Endothelial cell of umbilical vein (primary cell): ENCODE results near the gene WRAP73. TPM values are rescaled to one million over a fixed set of nuclear protein-coding genes. Genes with fewer than 3 reads are reported as not detected.

ENCODE experiments used
- BruUV-seq: library from RNA; stranded (reverse); fragments of 400-500 nt; replicated peaks from 2 replicates; lab custom pipeline; 2021; lab: Mats Ljungman, UMichigan
- CTCF ChIA-PET: fragments of 300-600, 350-600 bp; sonication (Branson Sonifier 250); formaldehyde crosslinking; loops from one replicate; lab custom pipeline; 2021; ENCODE audit warnings: antibody characterized with exemption, inconsistent platforms; lab: Charles Lee
- POLR2A ChIA-PET: fragments of 300-600, 350-600 bp; sonication (Branson Sonifier 250); formaldehyde crosslinking; loops from one replicate; lab custom pipeline; 2021; ENCODE audit warnings: antibody characterized with exemption, inconsistent platforms; lab: Charles Lee
- DNase-seq: peaks from one replicate; pipeline ENCODE4 v3.0.0-alpha.2; 2011; ENCODE audit warnings: low read depth, low spot score
- FAIRE-seq: peaks from 2 replicates; lab custom pipeline; 2011; peaks lifted over from hg19 to GRCh38; lab: Jason Lieb, UNC
- H2AFZ ChIP-seq: 2 replicates; pipeline ENCODE4 v1.6.0; 2012; ENCODE audit warnings: low read depth, low read length, control low read depth, inconsistent platforms
- H3K27ac ChIP-seq: 2 replicates; pipeline ENCODE4 v1.5.1; 2011; ENCODE audit warnings: low read depth, mild to moderate bottlenecking, control low read depth, low read length, moderate library complexity; ENCODE audit not compliant: insufficient read depth
- H3K27me3 ChIP-seq, 2 experiments: 2 replicates each; pipeline versions ENCODE4 v1.6.0 to v1.6.1; 2011; ENCODE audit warnings: low read length in 2 of 2, mixed read lengths in 1 of 2; ENCODE audit not compliant: control insufficient read depth in 2 of 2, insufficient read depth in 2 of 2
- H3K36me3 ChIP-seq, 2 experiments: 2 replicates in 1 of 2; 3 replicates in 1 of 2; pipeline ENCODE4 v1.5.1; 2011; ENCODE audit warnings: low read length in 2 of 2, mild to moderate bottlenecking in 1 of 2, moderate library complexity in 1 of 2; ENCODE audit not compliant: control insufficient read depth in 2 of 2, insufficient read depth in 2 of 2; ENCODE audit errors: extremely low read depth in 1 of 2
- H3K4me1 ChIP-seq: 3 replicates; pipeline ENCODE4 v1.5.1; 2011; ENCODE audit warnings: mild to moderate bottlenecking, low read length; ENCODE audit not compliant: control insufficient read depth, insufficient read depth; ENCODE audit errors: extremely low read depth
- H3K4me2 ChIP-seq: 2 replicates; pipeline ENCODE4 v1.6.1; 2011; ENCODE audit warnings: low read length, control low read depth, mixed read lengths; ENCODE audit not compliant: insufficient read depth
- H3K4me3 ChIP-seq, 3 experiments: fragments of 200-600 bp in 1 of 3; sonication (generic), shearing (Covaris generic) in 1 of 3; replicated peaks in 1 of 3; 2 replicates each; pipeline ENCODE4 v1.5.1; 2011 to 2016; ENCODE audit warnings: control low read depth in 3 of 3, low read length in 3 of 3, mild to moderate bottlenecking in 2 of 3, inconsistent platforms in 1 of 3, low read depth in 1 of 3, moderate library complexity in 1 of 3; ENCODE audit not compliant: insufficient read depth in 1 of 3
- H3K79me2 ChIP-seq: 2 replicates; pipeline ENCODE4 v1.6.0; 2012; ENCODE audit warnings: low read length, inconsistent platforms; ENCODE audit not compliant: control insufficient read depth, insufficient read depth
- H3K9ac ChIP-seq: replicated peaks from 2 replicates; pipeline ENCODE3; 2011; ENCODE audit warnings: low read length, control low read depth; ENCODE audit not compliant: insufficient read depth; ENCODE audit errors: extremely low read depth
- H3K9me1 ChIP-seq: replicated peaks from 3 replicates; pipeline ENCODE4 v1.6.0; 2011; ENCODE audit warnings: mild to moderate bottlenecking, low read length; ENCODE audit not compliant: control insufficient read depth, insufficient read depth; ENCODE audit errors: extremely low read depth
- H3K9me3 ChIP-seq: replicated peaks from 2 replicates; pipeline ENCODE4 v1.5.1; 2012; ENCODE audit warnings: low read length, inconsistent platforms; ENCODE audit not compliant: control insufficient read depth, insufficient read depth
- H4K20me1 ChIP-seq: replicated peaks from 2 replicates; pipeline ENCODE3; 2011; ENCODE audit warnings: mild to moderate bottlenecking, low read length; ENCODE audit not compliant: control insufficient read depth, insufficient read depth; ENCODE audit errors: extremely low read depth
- MYC ChIP-seq: IDR thresholded peaks from one replicate; pipeline ENCODE4 v1.6.1; 2011; ENCODE audit warnings: mild to moderate bottlenecking, low read depth, low read length
- POLR2AphosphoS5 ChIP-seq: IDR thresholded peaks from 2 replicates; pipeline ENCODE4 v1.6.1; 2012; ENCODE audit warnings: low read depth, mild to moderate bottlenecking, control low read depth, low read length, moderate library complexity; ENCODE audit not compliant: insufficient read depth
- dilution Hi-C: fragments of 300-500 bp; cut with MboI; formaldehyde crosslinking; loops from one replicate; pipeline ENCODE4 v1.15.0; 2019; ENCODE audit warnings: low sequenced_read_pairs; ENCODE audit not compliant: extremely low pct_ligation_motif_present
- intact Hi-C: fragments of 100-400 bp; cut with micrococcal nuclease; formaldehyde crosslinking; loops from one replicate; pipeline ENCODE4 v1.10.0; 2022
- polyA plus RNA-seq, 4 experiments: library from polyadenylated mRNA; depleted of rRNA in 3 of 4; stranded (reverse) in 3 of 4; unstranded in 1 of 4; fragments of >200 nt; gene quantifications; 2 replicates each; pipeline versions ENCODE4 v1.2.1 to v1.2.3, GENCODE V29; 2011 to 2012; ENCODE audit warnings: missing spikeins in 1 of 4
- total RNA-seq: library from RNA; stranded (reverse); gene quantifications from 2 replicates; pipeline ENCODE4 v1.2.3, GENCODE V29; 2021
- TF ChIP-seq, protein P1 (sequence below), 2 donors: IDR thresholded peaks; 1 replicate in 1 of 2; 2 replicates in 1 of 2; pipeline ENCODE4 v1.5.1; 2011; ENCODE audit warnings: low read length in 2 of 2, mild to moderate bottlenecking in 2 of 2, moderate library complexity in 2 of 2, control low read depth in 1 of 2, inconsistent platforms in 1 of 2, low read depth in 1 of 2; ENCODE audit not compliant: insufficient read depth in 1 of 2; ENCODE audit errors: extremely low read depth in 1 of 2
- TF ChIP-seq, protein P2 (sequence below): IDR thresholded peaks from 2 replicates; pipeline ENCODE4 v1.6.1; 2011; ENCODE audit not compliant: insufficient read depth, insufficient read length

The WRAP73 gene
- total and polyA plus RNA-seq, 2 donors (not counting 3 experiments of a cell fraction or from before 2014, with no cell fraction given), result 23.0 to 50.7 TPM

DNA sequence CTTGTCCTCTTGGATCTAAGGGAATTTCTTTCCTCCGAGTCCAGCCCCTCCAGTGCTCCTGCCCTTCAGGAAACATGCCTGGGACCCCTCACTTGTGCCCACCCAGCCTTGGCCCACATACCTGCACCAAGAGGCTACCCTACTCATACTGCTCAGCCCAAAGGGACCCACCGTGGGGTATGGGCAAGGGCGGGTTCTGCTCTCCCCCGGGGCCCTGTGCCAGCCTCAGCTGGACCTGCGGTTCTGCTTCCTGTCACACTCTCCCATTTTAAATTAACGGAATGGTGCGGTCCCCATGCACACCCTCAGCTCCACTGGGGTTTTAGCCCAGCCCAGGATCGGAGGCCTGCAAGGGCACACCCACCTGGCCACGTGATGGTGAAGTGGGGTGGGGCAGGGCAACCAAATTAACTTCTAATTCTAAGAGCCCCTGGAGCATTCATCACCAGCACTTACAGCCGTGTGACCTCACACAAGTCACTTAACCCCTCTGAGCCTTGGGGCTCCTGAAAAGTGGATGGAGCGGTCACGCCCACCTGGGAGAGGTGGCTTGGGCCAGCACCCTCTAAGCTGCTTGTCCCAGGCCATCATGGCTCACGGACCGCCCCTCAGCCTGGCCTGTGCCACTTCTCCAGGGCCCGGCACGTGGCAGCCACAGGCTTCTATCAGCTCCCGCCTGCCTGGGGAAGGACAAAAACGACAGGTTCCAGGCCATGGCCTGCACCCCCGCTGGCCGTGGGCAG lies 30.8 kb upstream of the WRAP73 start:
- DNase-seq, result no peak
- no peak overlapping the region for H2AFZ ChIP-seq
- H3K27ac ChIP-seq, result no peak overlapping the region
- no peak for FAIRE-seq
- dilution Hi-C loops, result no loop called here
- no peaks in the 10 kb centered on the region for H3K36me3 ChIP-seq
- no peak for TF ChIP-seq MYC
- TF ChIP-seq, protein P1, sequence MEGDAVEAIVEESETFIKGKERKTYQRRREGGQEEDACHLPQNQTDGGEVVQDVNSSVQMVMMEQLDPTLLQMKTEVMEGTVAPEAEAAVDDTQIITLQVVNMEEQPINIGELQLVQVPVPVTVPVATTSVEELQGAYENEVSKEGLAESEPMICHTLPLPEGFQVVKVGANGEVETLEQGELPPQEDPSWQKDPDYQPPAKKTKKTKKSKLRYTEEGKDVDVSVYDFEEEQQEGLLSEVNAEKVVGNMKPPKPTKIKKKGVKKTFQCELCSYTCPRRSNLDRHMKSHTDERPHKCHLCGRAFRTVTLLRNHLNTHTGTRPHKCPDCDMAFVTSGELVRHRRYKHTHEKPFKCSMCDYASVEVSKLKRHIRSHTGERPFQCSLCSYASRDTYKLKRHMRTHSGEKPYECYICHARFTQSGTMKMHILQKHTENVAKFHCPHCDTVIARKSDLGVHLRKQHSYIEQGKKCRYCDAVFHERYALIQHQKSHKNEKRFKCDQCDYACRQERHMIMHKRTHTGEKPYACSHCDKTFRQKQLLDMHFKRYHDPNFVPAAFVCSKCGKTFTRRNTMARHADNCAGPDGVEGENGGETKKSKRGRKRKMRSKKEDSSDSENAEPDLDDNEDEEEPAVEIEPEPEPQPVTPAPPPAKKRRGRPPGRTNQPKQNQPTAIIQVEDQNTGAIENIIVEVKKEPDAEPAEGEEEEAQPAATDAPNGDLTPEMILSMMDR (IDR thresholded peaks at IDR 0.05; ENCODE audit: extremely low read depth in 1 of 2, insufficient read depth in 1 of 2, low read depth in 1 of 2, low read length in 2 of 2), result no peak
- TF ChIP-seq POLR2AphosphoS5, result no peak
- TF ChIP-seq, protein P2, sequence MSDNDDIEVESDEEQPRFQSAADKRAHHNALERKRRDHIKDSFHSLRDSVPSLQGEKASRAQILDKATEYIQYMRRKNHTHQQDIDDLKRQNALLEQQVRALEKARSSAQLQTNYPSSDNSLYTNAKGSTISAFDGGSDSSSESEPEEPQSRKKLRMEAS, result no peak
- intact Hi-C loops, result no loop called here
- ChIA-PET POLR2A (no interaction called here), CTCF (interaction anchor here (1.4 to 1.9 kb wide), 2 partner anchors 44 to 47 kb away, joined by 3 to 7 read pairs; no protein-coding TSS in a partner anchor)
- no peaks in the 10 kb centered on the region for H3K9me3 ChIP-seq
- no peaks in the 10 kb centered on the region for H3K27me3 ChIP-seq
- H3K9me1 ChIP-seq, result no peaks in the 10 kb centered on the region
- no peaks in the 10 kb centered on the region for H3K4me1 ChIP-seq
- no peaks in the 10 kb centered on the region for H4K20me1 ChIP-seq
- no peak overlapping the region for H3K4me2 ChIP-seq
- H3K9ac ChIP-seq, result no peak overlapping the region
- no peak overlapping the region for H3K4me3 ChIP-seq
- H3K79me2 ChIP-seq, result no peaks in the 10 kb centered on the region
- no TSS peak for BruUV-seq
